HG03442 (cell line): Measurements from ENCODE around the gene RPS19.
A peak's percentile ranks its signal among the peaks of the same experiment; 100 is the strongest.

Source experiments
- ATAC-seq: cut with Tn5 transposase; IDR thresholded peaks from one replicate; pipeline ENCODE4 v1.9.1; 2021; ENCODE audit warnings: mild to moderate bottlenecking, moderate library complexity; ENCODE audit not compliant: unreplicated experiment

RPS19 gene

GRCh38 chr19:41877916-41878905 is 18.2 kb downstream of the RPS19 start:
- no peak for ATAC-seq

- no peak for ATAC-seq
Observed at GRCh38 chr19:41879080-41879479, 19.0 kb downstream of the RPS19 start.

DNA sequence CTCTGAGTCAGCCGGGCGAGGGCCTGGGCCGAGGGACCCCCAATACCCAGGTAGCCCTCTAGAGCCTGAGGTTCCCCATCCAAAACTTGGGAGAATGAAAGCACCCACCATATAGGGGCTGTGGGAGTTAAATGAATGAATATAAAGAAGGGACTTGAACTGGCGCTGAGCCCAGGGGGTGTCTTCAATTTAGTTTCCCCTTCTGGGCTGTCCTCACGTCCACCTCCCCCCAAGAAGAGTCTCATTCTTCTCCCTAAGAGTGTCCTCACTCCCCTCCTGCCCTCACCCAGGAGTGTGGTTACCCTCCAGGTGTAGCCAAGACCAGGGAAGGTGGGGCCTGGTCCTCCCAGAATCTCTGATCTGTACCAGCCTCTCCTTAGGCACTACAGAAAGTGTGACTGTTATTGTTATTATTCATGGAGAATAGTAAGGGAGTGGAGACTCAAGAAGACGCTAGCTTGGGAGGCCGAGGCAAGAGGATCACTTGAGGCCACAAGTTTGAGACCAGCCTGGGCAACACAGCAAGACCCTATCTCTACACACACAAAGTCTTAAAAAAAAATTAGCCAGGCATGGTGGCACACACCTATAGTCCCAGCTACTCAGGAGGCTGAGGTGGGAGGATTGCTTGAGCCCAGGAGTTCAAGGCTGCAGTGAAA is 19.7 kb downstream of the RPS19 start:
- ATAC-seq, result no peak

DNA sequence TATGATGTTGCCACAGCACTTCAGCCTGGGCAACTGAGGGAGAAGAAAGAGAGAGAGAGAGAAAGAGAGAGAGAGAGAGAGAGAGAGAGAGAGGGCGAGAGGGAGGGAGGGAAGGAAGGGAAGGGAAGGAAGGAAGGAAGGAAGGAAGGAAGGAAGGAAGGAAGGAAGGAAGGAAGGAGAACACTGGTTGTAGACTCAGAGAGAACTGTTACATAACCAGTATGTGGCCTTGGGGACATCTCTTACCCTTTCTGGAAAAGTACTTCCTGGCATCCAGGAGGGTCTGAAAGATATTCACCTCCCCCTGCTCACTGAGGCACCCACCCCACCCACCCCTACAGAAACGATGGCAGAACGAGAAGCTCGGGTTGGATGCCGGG is 20.3 kb downstream of the RPS19 start:
- ATAC-seq, result no peak

DNA sequence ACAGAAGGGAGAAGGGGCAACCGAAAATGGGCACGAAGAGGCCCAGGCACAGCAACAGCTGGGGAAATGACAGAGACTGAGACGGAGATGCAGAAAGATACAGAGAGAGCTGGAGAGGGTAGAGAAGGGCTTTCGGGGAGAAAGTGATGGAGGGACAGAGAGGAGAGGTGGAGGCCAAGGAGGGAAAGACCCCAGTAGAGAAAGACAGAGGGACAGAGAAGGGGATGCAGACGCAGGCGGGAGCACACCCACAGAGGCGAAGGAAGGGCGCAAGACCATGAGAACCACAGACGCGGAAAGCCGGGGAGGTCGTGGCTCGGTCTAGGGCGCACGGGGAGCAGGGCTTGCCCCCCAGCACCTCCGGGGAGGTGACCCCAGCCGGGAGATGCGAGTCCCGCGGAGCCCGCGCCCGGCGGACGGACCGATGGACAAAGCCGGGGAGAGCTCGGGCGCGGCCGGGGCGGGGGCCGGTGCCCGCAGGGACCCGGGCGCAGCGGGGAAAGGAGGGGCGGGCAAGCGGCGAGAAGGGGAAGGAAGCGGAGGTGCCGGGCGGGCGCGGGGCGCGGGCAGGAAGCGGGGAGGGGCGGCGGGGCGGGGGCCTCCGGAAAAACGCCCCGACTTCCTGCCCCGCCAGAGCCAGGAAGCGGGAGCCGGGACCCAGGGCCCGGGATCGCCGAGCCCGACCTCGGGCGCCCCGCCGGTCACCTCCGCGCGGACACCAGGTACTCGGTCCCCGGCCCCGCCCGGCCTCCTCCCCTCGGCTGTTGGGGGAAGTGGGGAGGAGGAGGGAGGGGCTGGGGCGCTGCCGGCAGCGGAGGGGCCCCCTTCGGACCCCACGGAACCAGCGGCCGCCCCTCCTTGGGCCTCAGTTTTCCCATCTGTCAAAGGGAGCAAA is 22.8 kb downstream of the RPS19 start, which contains the start of gene ARHGEF1:
Gene ARHGEF1 (plus strand): TSS at position 617 of the 895 bp plus-strand sequence. CDS start 4,899 bp downstream, outside the sequence.
- ATAC-seq, result no peak

DNA sequence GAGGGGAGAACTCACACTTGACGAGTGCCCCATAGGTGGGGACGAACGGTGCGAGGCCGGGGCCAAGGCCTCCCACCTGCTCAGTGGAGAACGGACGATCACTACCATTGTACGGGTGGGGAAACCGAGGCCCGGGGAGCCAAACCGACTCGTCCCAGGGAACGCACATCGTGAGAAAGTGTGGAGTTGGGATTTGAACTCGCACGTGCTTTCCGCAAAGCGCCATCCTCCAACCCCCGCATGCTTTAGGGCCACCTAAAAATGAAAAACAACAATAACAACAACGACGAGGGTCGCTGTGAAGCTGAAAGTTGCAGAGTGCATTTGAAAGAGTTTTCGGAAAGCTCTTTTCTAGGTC is 23.4 kb downstream of the RPS19 start:
- ATAC-seq, result no peak

DNA sequence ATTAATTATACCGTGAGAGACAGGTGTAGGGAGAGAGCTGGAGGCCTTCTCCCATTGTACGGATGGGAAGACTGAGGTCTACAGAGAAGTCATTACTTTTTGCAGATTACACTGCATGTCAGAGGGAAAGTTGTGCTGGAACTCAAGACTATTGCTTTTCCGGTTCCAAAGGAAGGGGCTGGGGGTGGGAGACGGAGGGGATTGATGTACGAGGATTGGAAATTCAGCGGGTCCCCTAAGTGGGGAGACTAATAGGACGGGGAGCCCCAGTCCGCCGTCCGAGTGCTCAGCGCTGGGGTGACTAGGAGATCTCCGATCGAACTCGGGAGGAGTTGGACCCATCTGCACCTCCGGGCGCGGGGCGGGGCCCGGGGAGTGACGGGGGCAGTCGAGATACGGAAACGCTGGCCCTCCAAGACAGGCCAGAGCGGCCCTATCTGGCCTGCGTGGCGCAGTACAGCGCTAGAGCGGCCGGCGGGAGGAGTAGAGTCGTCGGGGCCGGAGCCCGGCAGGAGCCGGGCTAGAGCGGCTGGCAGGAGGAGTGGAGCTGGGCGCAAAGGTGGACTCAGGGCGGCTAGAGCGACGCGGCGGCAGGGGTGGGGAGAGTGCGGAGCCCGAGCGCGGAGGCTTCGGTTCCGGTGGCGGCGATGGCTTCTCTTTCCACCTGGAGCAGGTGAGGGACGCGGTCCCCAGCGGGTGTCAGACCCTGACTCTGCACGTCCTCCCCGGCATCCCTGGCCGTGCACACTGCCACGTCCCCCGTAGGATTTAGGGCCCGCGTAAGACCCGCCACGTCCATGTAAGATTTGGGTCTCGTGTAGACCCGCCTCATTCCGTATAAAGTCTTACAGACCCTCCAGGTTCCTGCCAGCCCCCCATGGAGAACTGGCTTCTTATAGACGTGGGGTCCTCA is 24.0 kb downstream of the RPS19 start:
- ATAC-seq, result peak; percentile 70

DNA sequence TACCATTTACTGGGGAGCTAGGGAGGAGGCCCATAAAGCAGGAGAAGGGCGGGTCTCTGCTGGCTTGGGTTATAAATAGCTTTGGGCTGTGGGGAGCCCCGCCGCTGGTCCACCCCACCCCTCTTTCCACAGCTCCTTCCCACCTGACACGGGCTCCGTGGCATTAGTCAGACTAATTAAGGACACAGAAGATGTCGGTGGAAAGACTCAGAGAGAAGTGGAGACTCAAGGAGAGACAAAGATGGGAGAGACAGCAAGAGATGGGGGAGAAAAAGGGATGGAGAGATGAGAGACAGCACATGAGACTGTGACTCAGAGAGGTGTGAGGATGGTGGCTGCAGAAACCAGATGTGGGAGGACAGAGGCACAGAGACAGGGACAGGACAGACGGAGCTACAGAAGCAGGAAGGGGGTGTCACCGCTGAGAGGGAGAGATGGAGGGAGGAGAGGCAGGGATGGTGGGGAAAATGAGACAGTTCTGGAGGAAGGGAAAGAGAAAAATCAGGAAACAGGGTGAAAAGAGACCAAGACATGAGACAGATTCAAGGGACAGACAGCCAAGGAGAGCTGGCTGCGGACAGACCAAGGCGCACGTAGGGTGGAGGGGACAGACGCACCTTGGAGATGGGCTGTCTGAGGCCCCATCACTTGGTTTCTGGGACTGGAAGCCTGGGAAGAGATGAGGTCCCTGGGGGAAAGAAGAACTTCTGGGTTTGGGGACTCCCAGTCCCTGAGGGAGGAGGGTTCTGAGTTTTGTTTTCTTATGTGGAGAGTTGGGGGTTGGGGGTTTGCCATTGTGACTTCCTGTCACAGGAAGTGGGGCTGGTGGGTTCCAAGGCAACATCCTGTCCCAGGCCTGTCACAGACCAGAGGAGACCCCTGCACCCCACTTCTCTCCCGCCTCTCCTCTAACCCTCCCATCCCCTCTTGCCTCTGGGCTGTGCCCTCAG is 27.0 kb downstream of the RPS19 start:
- no peak for ATAC-seq

- peak; percentile 23 for ATAC-seq
Observed at GRCh38 chr19:41887711-41888382, 27.8 kb downstream of the RPS19 start.

- no peak for ATAC-seq
Observed at GRCh38 chr19:41888926-41889325, 28.9 kb downstream of the RPS19 start.

DNA sequence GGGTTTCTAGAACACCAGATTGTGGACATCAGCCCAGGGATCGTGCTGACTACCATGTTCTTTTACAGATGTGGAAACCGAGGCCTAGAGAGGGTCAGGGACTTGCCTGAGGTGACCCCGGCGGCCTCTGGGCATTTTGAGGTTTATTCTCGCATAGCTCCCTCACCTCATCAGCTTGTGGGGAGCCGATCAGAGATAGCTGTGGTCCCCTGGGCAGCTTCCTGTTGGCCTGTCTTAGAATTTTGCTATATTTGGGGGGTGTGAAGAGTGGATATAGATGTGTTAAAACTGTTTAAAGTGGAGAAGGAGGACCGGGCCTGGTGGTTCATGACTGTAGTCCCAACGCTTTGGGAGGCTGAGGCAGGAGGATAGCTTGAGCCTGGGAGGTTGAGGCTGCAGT is 29.8 kb downstream of the RPS19 start:
- ATAC-seq, result no peak

DNA sequence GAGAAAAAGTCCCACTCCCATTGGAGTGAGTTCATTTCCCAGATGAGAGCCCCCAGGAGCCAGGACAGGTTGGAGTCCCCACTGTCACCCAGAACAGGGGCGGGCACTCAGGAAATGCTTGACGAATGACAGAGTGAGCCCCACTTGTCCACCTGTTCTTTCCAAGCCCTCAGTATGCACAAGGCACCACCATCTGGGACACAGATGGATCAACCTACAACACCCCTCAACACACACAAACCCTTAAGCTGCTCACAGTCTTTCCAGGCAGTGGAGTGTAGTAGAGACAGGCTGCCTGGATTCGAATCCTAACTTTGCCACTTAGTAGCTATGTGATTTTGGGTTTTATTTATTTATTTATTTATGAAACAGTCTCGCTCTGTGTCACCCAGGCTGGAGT is 30.9 kb downstream of the RPS19 start:
- no peak for ATAC-seq

- no peak for ATAC-seq
Observed at GRCh38 chr19:41892173-41892902, 32.3 kb downstream of the RPS19 start.

- no peak for ATAC-seq
Observed at GRCh38 chr19:41893899-41894298, 33.8 kb downstream of the RPS19 start.

DNA sequence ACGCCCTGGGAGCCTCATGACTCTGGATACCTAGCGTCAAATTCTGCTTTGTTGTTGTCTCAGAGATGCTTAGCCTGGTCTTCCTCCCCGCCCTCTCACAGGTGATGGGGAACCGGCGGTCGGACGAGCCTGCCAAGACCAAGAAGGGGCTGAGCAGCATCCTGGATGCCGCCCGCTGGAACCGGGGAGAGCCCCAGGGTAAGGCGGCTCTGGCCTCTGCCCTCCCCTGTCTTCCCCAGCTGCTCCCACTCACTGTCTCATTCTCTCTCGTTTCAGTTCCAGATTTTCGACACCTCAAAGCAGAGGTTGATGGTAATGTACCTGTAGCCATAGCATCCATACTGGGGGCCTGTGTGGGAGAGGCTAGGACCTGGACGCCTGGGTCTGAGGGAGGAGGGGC is 34.3 kb downstream of the RPS19 start:
- ATAC-seq, result no peak

GRCh38 chr19:41895745-41896580 is 35.9 kb downstream of the RPS19 start:
- no peak for ATAC-seq

DNA sequence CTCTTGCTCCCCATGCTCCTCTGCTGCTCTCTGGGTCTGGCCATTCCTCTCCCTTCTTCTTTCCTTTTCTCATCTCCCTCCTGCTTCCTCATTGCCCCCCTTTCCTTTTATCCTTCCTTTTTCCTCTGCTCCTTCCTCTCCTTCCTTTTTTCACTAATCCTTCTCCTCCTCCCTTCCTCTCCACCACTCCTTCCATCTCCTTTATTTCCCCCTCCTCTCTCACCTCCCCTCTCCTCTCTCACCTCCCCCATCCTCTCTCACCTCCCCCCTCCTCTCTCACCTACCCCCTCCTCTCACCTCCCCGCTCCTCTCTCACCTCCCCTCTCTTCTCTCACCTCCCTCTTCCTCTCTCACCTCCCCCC is 36.5 kb downstream of the RPS19 start:
- ATAC-seq, result no peak
